ENCODE data around the gene KLK11.

The KLK11 gene

GRCh38 chr19:51044327-51044726, 17.9 kb upstream of the KLK11 start:
- DNase-seq (ENCODE audit: low read depth), result no peak
- TF ChIP-seq CTCF (IDR thresholded peaks at IDR 0.05; ENCODE audit: insufficient read depth, low read depth, low read length, missing control alignments), result no peak
- H3K4me3 ChIP-seq (ENCODE audit: low read depth, low read length), result no peak overlapping the region

GRCh38 chr19:51043497-51043896, 17.1 kb upstream of the KLK11 start:
- no peak for DNase-seq (ENCODE audit: low read depth)
- H3K4me3 ChIP-seq (ENCODE audit: low read depth, low read length), result no peak overlapping the region
- no peak for TF ChIP-seq CTCF (IDR thresholded peaks at IDR 0.05; ENCODE audit: insufficient read depth, low read depth, low read length, missing control alignments)

- H3K4me3 ChIP-seq (ENCODE audit: low read depth, low read length), result no peak overlapping the region
- TF ChIP-seq CTCF (IDR thresholded peaks at IDR 0.05; ENCODE audit: insufficient read depth, low read depth, low read length, missing control alignments), result no peak
- no peak for DNase-seq (ENCODE audit: low read depth)
Measured at GRCh38 chr19:51040151-51040550, 13.7 kb upstream of the KLK11 start.

GRCh38 chr19:51036519-51036918, 10.1 kb upstream of the KLK11 start:
- TF ChIP-seq CTCF (IDR thresholded peaks at IDR 0.05; ENCODE audit: insufficient read depth, low read depth, low read length, missing control alignments), result no peak
- H3K4me3 ChIP-seq (ENCODE audit: low read depth, low read length), result no peak overlapping the region
- no peak for DNase-seq (ENCODE audit: low read depth)

GRCh38 chr19:51034704-51035103, 8.3 kb upstream of the KLK11 start, which contains the start of gene KLK12:
Gene KLK12, minus strand, starts transcription at chr19:51035002. Its CDS starts 381 bp downstream, at chr19:51034621.
- no peak for DNase-seq (ENCODE audit: low read depth)
- no peak within 1 kb of the TSS for H3K4me3 ChIP-seq (ENCODE audit: low read depth, low read length)
- TF ChIP-seq CTCF (IDR thresholded peaks at IDR 0.05; ENCODE audit: insufficient read depth, low read depth, low read length, missing control alignments), result no peak

- DNase-seq (ENCODE audit: low read depth), result no peak
- TF ChIP-seq CTCF (IDR thresholded peaks at IDR 0.05; ENCODE audit: insufficient read depth, low read depth, low read length, missing control alignments), result no peak
Measured at GRCh38 chr19:51031880-51032225, 5.4 kb upstream of the KLK11 start.

GRCh38 chr19:51031220-51031879, 4.9 kb upstream of the KLK11 start:
- TF ChIP-seq CTCF (IDR thresholded peaks at IDR 0.05; ENCODE audit: insufficient read depth, low read depth, low read length, missing control alignments), result no peak
- DNase-seq (ENCODE audit: low read depth), result no peak
- H3K4me3 ChIP-seq (ENCODE audit: low read depth, low read length), result no peak overlapping the region

More at GRCh38 chr19:51031880-51032225, 5.4 kb upstream of the KLK11 start:
- H3K4me3 ChIP-seq (ENCODE audit: low read depth, low read length), result no peak overlapping the region
